ENCODE results near the gene MTCH2. TPM values are rescaled to one million over a fixed set of nuclear protein-coding genes. Genes with fewer than 3 reads are reported as not detected.

The MTCH2 gene
- polyA plus RNA-seq, 1 experiment, result 104 TPM

DNA sequence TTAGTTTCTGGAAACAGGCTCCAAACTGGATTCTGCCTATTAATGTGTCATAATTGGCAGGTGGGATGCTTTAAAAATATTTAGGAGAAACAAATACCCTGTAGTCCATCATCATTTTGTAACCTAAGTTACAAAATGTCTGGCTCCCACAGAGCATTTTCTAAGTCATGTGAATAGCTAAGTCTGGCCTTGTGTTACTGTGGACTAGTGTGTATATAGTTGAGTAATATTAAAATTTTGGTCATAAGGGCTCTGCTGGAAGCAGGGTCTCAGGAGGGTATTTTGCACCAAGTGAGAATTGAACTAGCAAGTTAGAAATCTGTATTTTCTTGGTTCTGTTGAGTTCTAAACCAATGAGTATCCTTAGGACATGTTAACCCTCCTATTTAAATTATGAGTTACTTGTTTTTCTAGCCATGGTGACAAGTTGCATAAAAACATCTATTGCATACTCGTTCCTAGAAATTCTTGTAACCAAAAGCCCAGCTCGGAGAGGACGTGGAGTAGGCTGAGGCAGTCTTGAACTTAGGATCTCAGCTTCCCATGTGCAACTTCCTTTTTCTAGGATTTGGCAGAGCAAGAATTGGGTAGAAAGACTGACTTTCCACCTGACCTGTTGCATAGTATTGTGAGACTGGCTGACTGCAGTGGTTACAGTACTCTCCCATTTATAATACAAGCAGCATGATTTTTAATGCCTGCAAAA lies 71.6 kb downstream of the MTCH2 start:
- POLR2A ChIA-PET, result interaction anchor here (0.6 kb wide), 1 partner anchor 39 kb away, joined by 3 read pairs; no protein-coding TSS in a partner anchor
- no peak overlapping the region for H3K4me3 ChIP-seq (ENCODE audit: low read depth, low read length)
- TF ChIP-seq, protein P1, sequence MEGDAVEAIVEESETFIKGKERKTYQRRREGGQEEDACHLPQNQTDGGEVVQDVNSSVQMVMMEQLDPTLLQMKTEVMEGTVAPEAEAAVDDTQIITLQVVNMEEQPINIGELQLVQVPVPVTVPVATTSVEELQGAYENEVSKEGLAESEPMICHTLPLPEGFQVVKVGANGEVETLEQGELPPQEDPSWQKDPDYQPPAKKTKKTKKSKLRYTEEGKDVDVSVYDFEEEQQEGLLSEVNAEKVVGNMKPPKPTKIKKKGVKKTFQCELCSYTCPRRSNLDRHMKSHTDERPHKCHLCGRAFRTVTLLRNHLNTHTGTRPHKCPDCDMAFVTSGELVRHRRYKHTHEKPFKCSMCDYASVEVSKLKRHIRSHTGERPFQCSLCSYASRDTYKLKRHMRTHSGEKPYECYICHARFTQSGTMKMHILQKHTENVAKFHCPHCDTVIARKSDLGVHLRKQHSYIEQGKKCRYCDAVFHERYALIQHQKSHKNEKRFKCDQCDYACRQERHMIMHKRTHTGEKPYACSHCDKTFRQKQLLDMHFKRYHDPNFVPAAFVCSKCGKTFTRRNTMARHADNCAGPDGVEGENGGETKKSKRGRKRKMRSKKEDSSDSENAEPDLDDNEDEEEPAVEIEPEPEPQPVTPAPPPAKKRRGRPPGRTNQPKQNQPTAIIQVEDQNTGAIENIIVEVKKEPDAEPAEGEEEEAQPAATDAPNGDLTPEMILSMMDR (IDR thresholded peaks at IDR 0.05; ENCODE audit: insufficient read depth, low read depth, low read length), result no peak
- peaks cover 11% of the 10 kb centered on the region for H3K36me3 ChIP-seq (ENCODE audit: control insufficient read depth, insufficient read depth, low read length)
- CTCF ChIA-PET, result no interaction called here
- H3K27me3 ChIP-seq (ENCODE audit: control insufficient read depth, insufficient read depth, low read length), result no peaks in the 10 kb centered on the region
- no peak for DNase-seq (ENCODE audit: low read depth)

DNA sequence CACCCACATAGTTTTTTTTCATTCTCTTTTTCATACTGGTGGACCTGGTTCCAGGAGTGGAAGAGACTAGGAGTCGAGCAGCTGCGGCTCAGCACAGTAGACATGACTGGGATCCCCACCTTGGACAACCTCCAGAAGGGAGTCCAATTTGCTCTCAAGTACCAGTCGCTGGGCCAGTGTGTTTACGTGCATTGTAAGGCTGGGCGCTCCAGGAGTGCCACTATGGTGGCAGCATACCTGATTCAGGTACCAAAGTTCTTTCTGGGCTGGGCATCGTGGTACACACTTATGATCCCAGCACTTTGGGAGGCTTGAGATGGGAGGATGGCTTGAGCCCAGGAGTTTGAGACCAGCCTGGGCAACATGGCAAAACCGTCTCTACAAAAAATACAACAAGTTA lies 72.7 kb downstream of the MTCH2 start:
- TF ChIP-seq, protein P1 (IDR thresholded peaks at IDR 0.05; ENCODE audit: insufficient read depth, low read depth, low read length), result no peak
- DNase-seq (ENCODE audit: low read depth), result no peak
- Histone ChIP-seq H3K36me3 (ENCODE audit: control insufficient read depth, insufficient read depth, low read length) (peaks cover 8% of the 10 kb centered on the region), H3K4me3 (ENCODE audit: low read depth, low read length) (no peak overlapping the region), H3K27me3 (ENCODE audit: control insufficient read depth, insufficient read depth, low read length) (no peaks in the 10 kb centered on the region)
- ChIA-PET CTCF (no interaction called here), POLR2A (no interaction called here)

Small RNAs within 50 kb of the gene (small RNA-seq; reads per million reads assigned to genes)
- gene RNU5E-10P (ENCODE audit: insufficient read length, low read depth, low replicate concordance), result not detected

Other genes with a start within 250 kb of the MTCH2 start
- gene SLC39A13, start 234.0 kb downstream of the MTCH2 start, polyA plus RNA-seq (2011; rRNA removed), result 59.7 and 108 TPM in 2 replicates
- gene PSMC3, start 216.1 kb downstream of the MTCH2 start, polyA plus RNA-seq (2011; rRNA removed), result 187 and 191 TPM in 2 replicates
- gene RAPSN, start 193.4 kb downstream of the MTCH2 start, polyA plus RNA-seq (2011; rRNA removed), result 0.10 and 0.12 TPM in 2 replicates
- 73.5 and 85.4 TPM in 2 replicates for gene CELF1, start 89.4 kb downstream of the MTCH2 start, polyA plus RNA-seq (2011; rRNA removed)
- gene PTPMT1, start 77.0 kb downstream of the MTCH2 start, polyA plus RNA-seq (2011; rRNA removed), result 61.9 and 69.4 TPM in 2 replicates
- 21.9 and 25.5 TPM in 2 replicates for gene KBTBD4, start 63.6 kb downstream of the MTCH2 start, polyA plus RNA-seq (2011; rRNA removed)
- 85.5 and 98.0 TPM in 2 replicates for gene NDUFS3, start 63.5 kb downstream of the MTCH2 start, polyA plus RNA-seq (2011; rRNA removed)
- gene FAM180B, start 55.9 kb downstream of the MTCH2 start, polyA plus RNA-seq (2011; rRNA removed), result not detected in 2 replicates
- 0.04 and 0.05 TPM in 2 replicates for gene C1QTNF4, start 48.1 kb downstream of the MTCH2 start, polyA plus RNA-seq (2011; rRNA removed)
- 1.5 and 1.7 TPM in 2 replicates for gene AGBL2, start 72.8 kb upstream of the MTCH2 start, polyA plus RNA-seq (2011; rRNA removed)
- 60.8 and 62.6 TPM in 2 replicates for gene FNBP4, start 124.8 kb upstream of the MTCH2 start, polyA plus RNA-seq (2011; rRNA removed)
- gene NUP160, start 205.8 kb upstream of the MTCH2 start, polyA plus RNA-seq (2011; rRNA removed), result 13.4 and 22.2 TPM in 2 replicates

Measured in BJ (cell line).